Activated effector memory CD4-positive, alpha-beta T cell treated with anti-CD3 and anti-CD28 coated beads, Interleukin-2, amount 50 U/mL, for 16 hours (primary cell): ENCODE measurements around the gene RALGPS1.

Experiments
- DNase-seq: peaks from one replicate; pipeline ENCODE4 v3.0.0-alpha.2; 2020

RALGPS1 gene

DNA sequence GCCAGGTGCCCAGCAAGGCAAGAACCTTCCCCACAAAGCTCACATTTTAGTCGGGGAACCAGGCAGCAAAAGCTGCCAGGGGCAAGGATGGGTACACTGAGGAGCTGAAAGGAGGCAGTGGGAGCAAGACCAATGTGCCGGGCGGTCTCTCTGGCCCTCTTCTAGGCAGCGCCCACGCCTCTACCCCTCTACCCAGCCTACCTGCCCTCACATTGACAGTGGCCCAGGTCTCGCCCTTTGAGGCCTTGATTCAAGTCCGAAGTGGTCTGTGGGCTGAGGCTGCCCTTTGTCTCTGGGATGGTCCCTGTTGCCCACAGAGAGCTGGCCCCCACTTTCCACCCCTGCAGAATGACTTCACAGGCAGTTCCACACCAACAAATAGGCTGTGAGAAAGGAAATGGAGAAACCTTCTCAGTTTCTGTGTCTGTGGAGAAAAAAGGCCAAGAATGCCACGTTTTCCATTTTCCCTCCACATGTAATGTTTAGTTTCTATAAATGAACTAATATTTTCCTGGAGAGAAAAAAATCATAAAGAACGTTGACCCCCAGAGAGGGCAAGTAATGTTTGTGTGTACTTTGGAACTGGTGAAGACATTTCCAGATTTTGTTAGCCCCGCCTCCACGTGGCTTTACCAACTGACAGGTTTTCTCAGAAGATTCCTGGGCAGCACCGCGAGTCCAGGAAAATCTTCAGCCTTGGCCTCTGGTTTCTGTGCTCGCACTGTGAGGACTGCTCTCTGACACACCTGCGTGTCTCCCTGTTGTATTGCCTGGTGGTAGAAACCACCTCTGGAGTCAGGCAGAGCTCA is 265.3 kb downstream of the RALGPS1 start:
- DNase-seq: no peak

DNA sequence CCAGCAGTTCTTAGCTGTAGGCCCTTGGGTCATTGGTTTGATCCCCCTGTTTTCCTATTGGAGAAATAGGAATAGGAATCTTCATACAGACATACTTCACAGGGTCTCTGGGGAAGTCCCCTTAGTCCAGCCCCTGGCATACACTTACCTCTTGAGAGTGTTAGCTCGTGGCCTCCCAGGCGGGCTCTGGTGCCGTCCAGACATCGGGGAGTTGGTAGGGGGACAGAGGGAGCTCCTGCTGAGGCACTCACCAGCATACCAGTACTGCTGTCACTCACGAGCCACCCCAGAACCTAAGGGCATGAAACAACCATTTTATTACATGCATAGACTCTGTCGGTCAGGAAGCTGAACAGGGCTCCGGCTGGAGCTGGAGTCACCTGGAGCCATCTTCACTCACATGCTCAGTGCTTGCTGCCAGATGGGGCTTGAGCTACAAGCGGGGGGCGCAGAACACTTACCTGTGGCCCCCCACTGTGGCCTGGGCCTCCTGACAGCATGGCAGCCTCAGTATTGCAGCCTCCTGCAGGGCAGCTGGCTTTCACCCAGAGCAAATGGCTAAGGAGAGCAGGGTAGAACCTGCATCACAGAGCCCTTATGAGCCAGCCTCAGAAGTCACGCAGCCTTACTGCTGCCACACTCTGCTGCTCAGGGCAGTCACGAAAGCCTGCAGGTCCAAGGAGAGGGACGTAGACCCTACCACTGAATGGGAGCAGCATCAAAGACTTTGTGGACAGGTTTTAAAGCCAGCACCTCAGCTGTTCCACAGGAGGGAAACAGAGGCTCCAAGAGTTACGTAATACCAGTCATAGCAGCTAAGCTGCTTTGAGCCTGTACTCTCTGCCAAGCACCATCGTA is 266.1 kb downstream of the RALGPS1 start:
- DNase-seq: peak; percentile 51

DNA sequence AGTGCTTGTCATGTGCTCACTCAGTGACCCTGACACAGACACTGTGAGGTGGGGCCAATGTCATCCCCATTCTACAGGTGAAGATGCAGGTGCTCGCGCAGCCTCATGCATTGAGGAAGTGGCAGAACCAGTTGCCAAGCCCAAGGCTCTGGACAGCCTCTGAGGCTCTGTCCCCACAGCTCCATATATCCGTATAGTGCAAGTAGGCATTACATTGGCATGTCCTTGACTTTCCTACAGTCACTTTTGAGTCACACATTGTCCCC is 266.7 kb downstream of the RALGPS1 start:
- DNase-seq: peak; percentile 14

DNA sequence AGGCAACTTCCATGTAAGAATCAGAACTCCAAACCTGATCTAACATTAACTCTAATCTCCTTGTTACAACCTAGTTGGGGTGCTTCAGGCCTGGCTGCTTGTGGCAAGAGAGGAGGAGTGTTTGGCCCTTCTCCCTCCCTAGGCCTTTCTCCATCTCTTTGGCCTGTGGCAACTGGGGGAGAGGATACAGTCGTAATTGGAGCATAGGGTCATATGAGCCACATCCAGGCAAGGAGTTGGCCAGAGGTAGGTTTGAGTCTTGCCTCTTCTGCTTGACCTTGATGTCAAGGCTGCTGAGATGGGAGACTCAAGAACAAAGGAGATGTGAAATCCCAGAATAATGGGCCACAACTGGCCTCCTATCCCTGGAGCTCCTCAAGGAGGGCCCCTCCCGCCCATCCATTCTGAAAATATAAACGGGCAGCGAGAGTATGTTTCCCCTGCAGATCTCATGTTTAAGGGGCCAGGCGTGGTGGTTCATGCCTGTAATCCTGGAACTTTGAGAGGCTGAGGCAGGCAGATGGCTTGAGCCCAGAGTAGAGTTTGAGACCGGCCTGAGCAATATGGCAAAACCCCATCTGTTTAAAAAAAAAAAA is 267.1 kb downstream of the RALGPS1 start:
- peak; percentile 45 for DNase-seq

DNA sequence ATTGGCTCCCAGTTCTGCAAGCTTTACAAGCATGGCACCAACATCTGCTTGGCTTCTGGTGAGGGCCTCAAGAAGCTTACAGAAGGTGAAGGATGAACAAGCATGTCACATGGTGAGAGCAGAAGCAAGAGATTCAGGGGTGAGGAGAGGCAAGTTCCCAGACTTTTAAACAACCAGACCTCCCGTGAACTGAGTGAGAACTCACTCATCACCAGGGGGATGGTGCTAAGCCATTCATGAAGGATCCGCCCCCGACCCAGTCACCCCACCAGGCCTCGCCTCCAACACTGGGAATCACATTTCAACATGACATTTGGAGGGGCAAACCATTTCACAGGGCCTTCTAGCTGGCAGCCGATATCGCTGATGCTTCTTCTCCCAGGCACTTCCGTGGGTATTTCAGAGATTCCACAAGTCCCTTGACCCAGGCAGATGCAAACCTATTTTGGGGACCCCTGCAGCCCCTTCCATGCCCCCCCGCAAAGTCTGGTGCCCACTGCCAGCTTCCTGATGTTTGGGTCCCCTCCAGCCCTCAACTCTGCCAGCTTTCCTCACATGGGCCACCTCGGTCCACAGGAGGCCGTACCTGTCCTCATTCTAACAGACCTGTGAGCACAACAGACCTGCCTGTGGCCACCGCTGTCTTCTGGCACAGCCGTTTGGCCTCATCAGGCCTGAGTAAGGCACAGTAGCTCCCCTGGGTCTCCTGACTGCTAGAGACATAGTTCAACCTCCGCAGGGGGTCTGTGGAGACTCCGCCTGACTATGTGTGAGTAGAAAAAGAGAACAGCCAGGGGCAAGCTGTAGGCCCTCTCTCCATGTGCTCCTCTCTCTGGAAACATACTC is 268.5 kb downstream of the RALGPS1 start:
- DNase-seq: no peak

DNA sequence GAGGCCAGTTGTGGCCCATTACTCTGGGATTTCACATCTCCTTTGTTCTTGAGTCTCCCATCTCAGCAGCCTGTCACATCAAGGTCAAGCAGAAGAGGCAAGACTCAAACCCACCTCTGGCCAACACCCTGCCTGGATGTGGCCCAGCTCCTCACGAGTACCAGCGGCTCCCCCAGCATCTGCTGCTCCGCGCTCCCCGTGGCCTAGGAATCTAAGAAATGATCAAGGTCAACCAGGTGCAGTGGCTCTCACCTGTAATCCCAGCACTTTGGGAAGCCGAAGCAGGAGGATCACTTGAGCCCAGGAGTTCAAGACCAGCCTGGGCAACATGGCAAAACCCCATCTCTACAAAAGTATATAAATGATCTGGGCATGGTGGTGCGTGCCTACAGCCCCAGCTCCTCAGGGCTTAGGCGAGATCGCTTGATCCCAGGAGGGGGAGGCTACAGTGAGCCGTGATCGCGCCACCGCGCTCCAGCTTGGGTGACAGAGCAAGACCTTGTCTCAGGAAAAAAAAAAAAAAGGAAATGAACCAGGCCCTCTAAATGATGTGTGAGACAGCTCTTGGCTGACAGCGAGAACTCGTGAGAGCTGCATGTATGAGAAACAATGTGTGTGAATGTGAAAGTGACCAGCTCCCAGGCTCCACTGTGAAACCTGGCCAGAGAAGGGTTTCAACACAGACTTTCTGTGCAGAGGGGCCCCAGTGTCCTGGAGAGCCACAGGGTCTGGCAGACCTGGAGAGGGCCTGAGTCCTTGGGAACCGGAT is 269.4 kb downstream of the RALGPS1 start:
- DNase-seq: no peak

DNA sequence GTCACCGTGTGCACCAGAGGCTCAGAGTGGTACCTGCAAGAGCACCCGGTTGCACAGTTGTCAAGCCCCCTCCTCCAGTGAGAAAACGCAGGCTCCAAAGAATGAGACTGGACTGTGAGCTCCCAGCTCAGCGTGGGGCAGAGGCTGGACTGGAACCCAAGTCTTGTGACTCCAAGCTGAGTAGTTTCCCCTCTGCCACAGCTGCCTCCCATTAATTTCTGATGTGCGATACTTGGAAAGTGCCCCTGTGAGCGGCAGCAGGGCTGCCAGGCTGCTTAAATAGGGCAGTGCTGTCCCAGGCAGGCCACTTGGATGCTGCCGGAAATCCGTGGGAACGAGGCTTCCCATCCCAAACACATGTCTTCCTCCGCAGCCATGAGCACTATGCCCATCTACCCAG is 270.1 kb downstream of the RALGPS1 start:
- no peak for DNase-seq

DNA sequence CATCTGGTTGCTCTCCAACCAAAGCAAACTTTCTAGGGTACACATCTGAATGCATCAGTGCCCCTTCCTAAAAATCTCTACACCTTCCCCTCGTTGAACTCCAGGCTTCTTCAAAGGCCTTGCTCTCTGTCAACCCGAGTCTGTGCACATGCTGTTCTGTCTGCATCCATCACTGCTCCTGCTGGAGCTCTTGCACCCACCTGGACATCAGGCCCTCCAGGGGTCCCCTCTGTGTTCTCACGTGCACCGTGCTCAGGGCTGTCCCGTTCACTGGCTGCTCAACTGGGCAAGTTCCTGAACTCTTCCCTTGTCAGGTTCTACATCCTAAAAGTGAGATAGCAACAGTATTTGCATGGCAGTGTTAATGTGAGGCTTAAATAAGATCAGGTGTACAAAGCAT is 270.6 kb downstream of the RALGPS1 start:
- no peak for DNase-seq

DNA sequence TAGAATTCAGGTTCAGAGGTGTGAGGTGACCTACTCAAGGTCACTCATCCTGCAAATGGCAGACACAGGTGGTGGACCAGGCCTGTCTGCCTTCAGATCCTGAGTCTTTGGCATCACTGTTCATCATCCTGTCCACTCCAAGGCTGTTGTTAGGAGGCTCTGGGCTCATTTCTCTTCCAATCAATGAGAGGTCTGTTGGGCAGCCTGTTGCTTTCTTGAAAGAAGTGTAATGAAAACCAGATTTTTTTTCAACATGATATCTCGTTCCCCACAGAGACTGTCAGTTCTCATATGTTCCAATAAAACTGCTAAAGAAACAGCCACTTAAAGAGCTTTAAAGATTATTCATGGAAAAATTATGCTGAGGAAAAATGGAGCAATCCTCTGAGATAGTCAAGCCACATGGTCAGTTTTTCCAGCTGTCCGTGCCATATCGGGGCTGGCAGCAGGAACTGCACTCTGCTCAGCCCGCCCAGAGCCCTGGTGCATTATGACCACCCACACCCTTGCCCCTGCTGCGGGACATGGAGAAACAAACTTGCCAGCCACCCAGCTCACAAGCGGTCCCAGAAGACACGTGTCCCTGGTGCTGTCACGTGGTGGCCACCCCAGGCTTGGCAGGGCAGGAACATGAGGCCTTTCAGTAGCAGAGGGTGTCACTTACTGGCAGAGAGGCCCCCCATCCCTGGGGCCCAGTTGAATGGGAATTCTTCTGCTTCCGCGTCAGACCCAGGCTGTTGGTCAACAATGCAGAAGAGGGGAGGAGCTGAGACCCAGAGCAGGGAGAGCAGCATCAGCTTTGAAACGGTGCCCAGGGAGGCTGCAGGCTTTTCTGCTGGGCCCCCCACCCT is 271.6 kb downstream of the RALGPS1 start:
- DNase-seq: no peak

DNA sequence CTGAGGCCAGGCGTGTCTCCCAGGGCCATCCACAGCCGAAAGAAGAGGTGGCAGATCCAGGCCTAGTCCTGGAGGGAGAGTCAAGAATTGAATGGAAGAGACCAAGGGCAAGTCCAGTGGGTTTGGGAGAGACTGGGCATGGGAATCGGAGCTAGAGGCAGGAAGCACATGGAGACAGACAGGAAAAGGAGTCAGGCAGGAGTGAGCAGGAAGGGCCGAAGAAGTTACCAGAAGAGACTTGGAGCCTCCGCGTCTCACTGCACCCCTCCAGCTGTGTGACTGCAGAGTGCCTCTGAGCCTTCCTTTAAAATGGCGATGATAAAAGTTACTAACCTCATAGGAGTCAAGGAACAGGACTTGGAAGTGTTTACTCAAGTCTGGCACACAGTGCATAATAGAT is 272.2 kb downstream of the RALGPS1 start:
- DNase-seq: no peak

DNA sequence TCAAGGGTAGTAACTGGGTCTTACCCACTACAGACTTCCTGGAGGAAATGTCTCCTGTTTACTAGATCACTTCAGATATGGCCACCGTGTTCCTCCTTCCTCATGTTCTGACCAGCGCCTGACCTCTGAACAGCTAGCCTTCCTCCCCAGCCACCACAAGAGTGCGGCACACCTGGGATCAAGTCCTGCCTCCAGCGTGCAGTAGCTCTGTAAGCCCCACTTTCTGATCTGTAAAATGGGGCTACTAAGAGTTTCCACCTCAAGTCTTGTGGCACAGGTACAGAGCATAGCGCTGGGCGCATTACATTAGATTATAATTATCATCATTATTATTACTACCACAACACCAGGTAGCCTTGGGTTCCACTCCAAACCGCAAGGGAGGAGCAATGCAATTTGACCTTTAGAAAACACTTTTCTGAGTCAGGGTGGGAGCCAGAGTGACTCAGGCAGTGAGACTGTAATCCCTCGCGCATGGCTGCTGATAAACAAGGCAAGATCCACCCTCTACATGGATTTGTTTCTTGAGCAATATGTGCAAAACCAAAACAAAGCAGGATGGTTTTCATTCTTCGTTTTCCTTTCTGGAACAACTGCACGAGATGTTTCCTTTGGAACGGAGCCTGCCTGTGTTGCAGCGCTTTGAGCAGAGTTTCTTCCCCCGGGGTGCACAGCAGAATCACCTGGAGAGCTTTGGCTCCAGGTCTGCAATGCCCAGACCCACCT is 272.8 kb downstream of the RALGPS1 start:
- DNase-seq: no peak

DNA sequence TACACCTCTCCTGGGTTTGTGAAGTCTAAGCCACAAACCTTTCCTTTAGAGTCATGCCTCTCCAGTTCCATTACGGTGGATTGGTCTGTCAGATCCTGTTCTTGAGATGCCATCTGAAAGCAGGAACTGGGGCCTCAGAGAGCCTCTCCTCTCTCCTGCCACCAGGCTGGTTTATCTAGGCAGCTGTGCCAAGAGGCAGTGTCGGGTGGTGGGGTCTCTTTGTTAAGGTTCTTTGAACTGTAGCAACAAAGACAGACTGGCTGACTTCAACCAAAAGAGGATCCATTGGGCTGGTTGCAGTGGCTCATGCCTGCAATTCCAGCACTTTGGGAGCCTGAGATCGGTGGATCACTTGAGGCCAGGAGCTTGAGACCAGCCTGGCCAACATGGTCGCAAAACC is 273.8 kb downstream of the RALGPS1 start:
- no peak for DNase-seq

DNA sequence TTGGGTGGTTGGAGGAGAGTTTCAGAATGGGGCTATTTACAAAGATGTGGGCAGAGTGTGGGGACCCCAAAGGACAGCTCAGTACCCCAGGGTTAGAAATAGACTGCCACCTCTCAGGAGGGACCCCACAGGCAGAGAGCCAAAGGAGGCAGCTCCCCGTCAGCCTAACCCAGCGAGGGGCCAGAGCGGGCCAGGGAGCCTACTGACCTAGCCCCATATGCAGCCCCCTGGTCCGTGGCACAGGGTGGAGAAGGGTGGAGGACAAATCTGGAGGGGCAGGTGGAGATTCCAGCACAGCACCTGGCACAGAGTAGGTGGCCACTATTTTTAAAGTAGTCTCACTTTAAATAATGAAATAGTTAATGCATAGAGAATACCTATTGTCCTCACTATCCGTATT is 275.0 kb downstream of the RALGPS1 start:
- no peak for DNase-seq

DNA sequence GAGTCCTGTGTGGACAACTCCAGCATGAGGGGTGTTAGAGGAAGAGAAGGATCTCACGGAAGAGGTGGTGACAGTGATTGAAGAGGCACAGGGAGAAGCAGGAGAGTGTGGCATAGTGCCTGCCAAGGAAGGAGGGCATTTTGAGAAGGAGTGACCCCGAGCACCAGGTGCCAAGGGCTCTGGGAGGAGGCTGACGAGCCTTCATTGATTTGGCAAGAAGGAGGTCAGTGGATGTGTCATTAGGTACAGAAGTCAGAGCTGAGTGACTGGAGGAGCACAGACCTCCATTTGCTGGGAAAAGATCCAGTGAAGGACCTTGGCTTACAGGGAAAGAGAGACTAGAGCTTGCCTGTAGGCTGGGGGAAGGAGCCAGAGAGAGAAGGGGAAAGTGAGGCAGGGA is 278.2 kb downstream of the RALGPS1 start:
- DNase-seq: no peak

DNA sequence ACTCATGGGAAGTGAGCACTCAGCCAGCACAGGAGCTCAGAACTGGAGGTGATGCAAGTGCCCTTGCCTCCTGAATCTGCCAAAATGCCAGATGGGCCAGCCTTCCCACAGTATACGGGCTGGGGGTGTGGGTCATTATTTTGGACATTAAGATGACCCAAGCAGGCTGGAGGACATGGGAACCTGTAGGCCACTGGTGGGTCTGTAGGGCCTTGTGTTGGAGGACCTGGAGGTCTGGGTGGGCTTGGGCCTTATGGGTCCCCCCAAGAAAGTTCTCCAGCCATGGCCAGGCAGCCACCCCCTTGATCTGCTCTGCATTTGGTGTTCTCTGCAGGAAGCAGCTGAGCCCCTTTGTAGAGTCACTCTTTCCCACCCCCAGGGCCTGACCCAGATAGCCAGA is 278.9 kb downstream of the RALGPS1 start:
- DNase-seq: no peak

DNA sequence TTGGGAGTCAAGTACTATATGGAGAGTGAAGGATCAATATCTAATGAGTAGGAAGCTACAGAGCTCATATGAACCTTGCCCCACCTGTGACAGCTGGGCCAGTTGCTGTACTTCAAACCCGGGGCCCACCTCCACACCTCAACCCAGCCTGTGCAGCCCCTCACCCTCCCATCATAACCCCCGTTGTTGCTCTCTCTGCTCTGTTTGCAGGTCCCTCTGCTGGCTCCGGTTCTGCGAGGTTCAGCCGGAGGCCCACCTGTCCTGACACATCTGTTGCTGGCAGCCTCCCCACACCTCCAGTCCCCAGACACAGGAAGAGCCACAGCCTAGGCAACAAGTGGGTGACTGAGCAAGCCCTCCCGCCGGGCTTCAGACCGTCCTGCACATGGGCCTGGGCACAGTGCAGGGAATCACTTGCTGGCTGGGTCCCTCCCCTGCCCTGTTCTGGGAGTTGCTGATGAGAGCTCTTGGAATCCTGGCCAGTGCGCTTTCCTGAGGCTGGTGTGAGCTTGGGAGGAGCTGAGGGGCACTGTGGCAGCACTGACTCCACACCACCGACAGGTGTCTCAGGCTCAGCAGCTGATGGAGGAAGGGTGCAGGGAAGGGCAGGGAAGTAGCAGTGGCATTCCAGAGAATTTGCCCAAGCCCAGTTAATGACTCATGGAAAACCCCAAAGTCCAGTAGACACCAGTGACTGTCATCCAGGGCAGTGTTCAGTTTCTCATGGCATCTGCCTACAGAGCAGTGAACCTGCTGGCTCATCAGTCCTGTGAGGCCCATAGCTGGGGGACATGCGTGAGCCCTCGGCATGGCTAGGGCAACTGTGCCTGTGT is 280.5 kb downstream of the RALGPS1 start:
- DNase-seq: no peak

DNA sequence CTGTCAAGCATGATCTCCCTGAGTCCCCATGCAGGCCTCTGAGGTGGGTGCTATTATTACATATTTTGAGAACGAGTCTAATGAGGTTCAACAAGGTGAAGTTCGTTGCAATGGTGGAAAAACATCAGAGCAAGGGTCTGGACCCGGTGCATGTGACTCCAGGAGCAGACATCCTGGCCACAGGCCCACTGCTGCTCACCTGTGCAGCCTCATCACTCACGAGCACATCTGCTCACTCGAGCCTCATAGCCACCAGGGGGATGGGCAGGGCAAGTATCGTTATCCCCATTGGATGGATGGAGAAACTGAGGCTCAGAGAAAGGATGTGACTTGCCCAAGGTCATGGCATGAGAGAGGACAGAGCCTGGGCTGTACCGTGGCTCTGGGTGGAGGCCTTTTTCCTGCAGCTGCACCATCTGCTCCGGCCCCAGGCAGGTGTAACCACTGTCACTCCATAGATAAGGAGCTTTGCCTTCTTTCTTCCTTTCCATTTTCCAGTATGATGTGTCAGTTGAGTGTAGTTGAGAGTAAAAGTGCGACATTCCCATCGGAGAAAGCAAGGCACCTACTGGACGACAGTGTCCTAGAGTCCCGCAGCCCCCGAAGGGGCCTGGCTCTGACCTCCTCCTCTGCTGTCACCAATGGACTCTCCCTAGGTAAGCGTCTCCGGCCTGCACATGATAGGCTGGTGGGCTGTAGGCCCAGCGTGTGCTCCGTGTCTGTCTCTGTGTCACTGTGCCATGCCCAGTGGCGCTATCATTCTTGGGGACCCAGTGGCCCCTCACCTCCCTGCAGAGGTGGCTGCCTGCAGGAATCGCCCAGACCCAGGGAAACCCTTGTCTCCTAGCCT is 281.6 kb downstream of the RALGPS1 start:
- no peak for DNase-seq

DNA sequence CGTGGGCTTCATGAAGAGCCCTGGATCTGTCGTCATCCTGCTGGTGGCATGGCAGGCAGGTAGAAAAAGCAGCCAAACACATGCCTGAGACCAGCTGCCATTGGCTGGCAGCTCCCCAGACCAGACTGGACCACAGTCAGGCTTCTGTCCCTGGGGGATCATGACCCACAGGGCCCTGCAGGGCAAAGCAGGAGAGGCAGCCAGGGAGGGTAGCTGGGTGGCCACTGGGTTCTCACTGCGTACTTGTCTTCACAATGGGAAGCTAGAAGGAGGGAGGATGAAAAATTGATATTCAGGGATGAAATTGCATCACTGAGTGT is 282.2 kb downstream of the RALGPS1 start:
- DNase-seq: no peak
